ENCODE data around the gene RAB4B.
"Not testable (repeated sequence)": the region's sequence is repeated elsewhere in the genome, so short reads cannot be mapped to it uniquely, and the experiment has no call there.

Gene RAB4B

GRCh38 chr19:40803857-40804782 is 26.1 kb downstream of the RAB4B start:
- peak; percentile 83 for DNase-seq (ENCODE audit: low spot score)

- no peak for DNase-seq (ENCODE audit: low spot score)
Observed at GRCh38 chr19:40804783-40805242, 26.8 kb downstream of the RAB4B start.

GRCh38 chr19:40805258-40805868 is 27.3 kb downstream of the RAB4B start:
- peak; percentile 69 for DNase-seq (ENCODE audit: low spot score)

- peak; percentile 90 for DNase-seq (ENCODE audit: low spot score)
Observed at GRCh38 chr19:40806423-40807146, 28.5 kb downstream of the RAB4B start.

- DNase-seq (ENCODE audit: low spot score) = no peak
Observed at GRCh38 chr19:40807147-40808020, 29.3 kb downstream of the RAB4B start.

- no peak for DNase-seq (ENCODE audit: low spot score)
Observed at GRCh38 chr19:40808021-40808325, 29.9 kb downstream of the RAB4B start.

- no peak for DNase-seq (ENCODE audit: low spot score)
Observed at GRCh38 chr19:40808497-40808896, 30.4 kb downstream of the RAB4B start.

- no peak for DNase-seq (ENCODE audit: low spot score)
Observed at GRCh38 chr19:40809358-40810086, 31.5 kb downstream of the RAB4B start.

- no peak for DNase-seq (ENCODE audit: low spot score)
Observed at GRCh38 chr19:40810160-40810559, 32.1 kb downstream of the RAB4B start.

- peak; percentile 47 for DNase-seq (ENCODE audit: low spot score)
Observed at GRCh38 chr19:40810649-40811408, 32.8 kb downstream of the RAB4B start.

- DNase-seq (ENCODE audit: low spot score) = no peak
Observed at GRCh38 chr19:40811478-40812341, 33.7 kb downstream of the RAB4B start.

GRCh38 chr19:40812571-40812970 is 34.5 kb downstream of the RAB4B start:
- DNase-seq (ENCODE audit: low spot score) = not testable (repeated sequence)

GRCh38 chr19:40813182-40813581 is 35.1 kb downstream of the RAB4B start:
- no peak for DNase-seq (ENCODE audit: low spot score)

- DNase-seq (ENCODE audit: low spot score) = no peak
Observed at GRCh38 chr19:40815223-40815622, 37.2 kb downstream of the RAB4B start.

- DNase-seq (ENCODE audit: low spot score) = peak; percentile 82
Observed at GRCh38 chr19:40818480-40819399, 40.7 kb downstream of the RAB4B start.

- DNase-seq (ENCODE audit: low spot score) = peak; percentile 68
Observed at GRCh38 chr19:40819479-40820234, 41.6 kb downstream of the RAB4B start.

- DNase-seq (ENCODE audit: low spot score) = no peak
Observed at GRCh38 chr19:40822161-40822560, 44.1 kb downstream of the RAB4B start.

All from CD4-positive, alpha-beta T cell treated with Interleukin-15 for 4 hours (primary cell).